TTC549 (cell line): ENCODE data around the gene THRB.

Experiments
- FAIRE-seq: peaks from 2 replicates; lab custom pipeline; 2012; peaks lifted over from hg19 to GRCh38; lab: Jason Lieb, UNC

THRB gene

GRCh38 chr3:24177201-24177600 lies 317.4 kb downstream of the THRB start:
- no peak for FAIRE-seq

- FAIRE-seq: no peak
Measured at GRCh38 chr3:24174614-24175013, 320.0 kb downstream of the THRB start.

- no peak for FAIRE-seq
Measured at GRCh38 chr3:24168977-24169376, 325.7 kb downstream of the THRB start.

- FAIRE-seq: no peak
Measured at GRCh38 chr3:24167429-24167828, 327.2 kb downstream of the THRB start.

- no peak for FAIRE-seq
Measured at GRCh38 chr3:24166515-24166914, 328.1 kb downstream of the THRB start.

- no peak for FAIRE-seq
Measured at GRCh38 chr3:24165603-24165982, 329.1 kb downstream of the THRB start.

- FAIRE-seq: no peak
Measured at GRCh38 chr3:24164967-24165602, 329.6 kb downstream of the THRB start.

GRCh38 chr3:24162929-24163328 lies 331.7 kb downstream of the THRB start:
- FAIRE-seq: no peak

GRCh38 chr3:24161841-24162240 lies 332.8 kb downstream of the THRB start:
- no peak for FAIRE-seq

- no peak for FAIRE-seq
Measured at GRCh38 chr3:24160424-24161095, 334.1 kb downstream of the THRB start.

- FAIRE-seq: no peak
Measured at GRCh38 chr3:24158761-24159454, 335.7 kb downstream of the THRB start.

GRCh38 chr3:24157106-24157505 lies 337.5 kb downstream of the THRB start:
- FAIRE-seq: no peak

GRCh38 chr3:24156466-24156865 lies 338.2 kb downstream of the THRB start:
- FAIRE-seq: no peak

GRCh38 chr3:24155276-24155675 lies 339.4 kb downstream of the THRB start:
- no peak for FAIRE-seq

GRCh38 chr3:24154781-24155180 lies 339.9 kb downstream of the THRB start:
- FAIRE-seq: no peak

GRCh38 chr3:24154013-24154695 lies 340.5 kb downstream of the THRB start:
- no peak for FAIRE-seq

- FAIRE-seq: no peak
Measured at GRCh38 chr3:24151594-24151993, 343.1 kb downstream of the THRB start.

GRCh38 chr3:24149032-24149431 lies 345.6 kb downstream of the THRB start:
- FAIRE-seq: no peak

GRCh38 chr3:24145981-24146822 lies 348.4 kb downstream of the THRB start:
- FAIRE-seq: no peak

- FAIRE-seq: no peak
Measured at GRCh38 chr3:24145481-24145880, 349.2 kb downstream of the THRB start.

GRCh38 chr3:24142127-24142526 lies 352.5 kb downstream of the THRB start:
- FAIRE-seq: no peak

GRCh38 chr3:24141548-24141947 lies 353.1 kb downstream of the THRB start:
- FAIRE-seq: no peak
